UCSD-AML1 (cell line): ENCODE data around the gene SYAP1.
"Not testable (repeated sequence)": the region's sequence is repeated elsewhere in the genome, so short reads cannot be mapped to it uniquely, and the experiment has no call there.

ENCODE experiments used
- DNase-seq: peaks from one replicate; lab custom pipeline; 2025; ENCODE audit not compliant: unreplicated experiment; lab: John Stamatoyannopoulos, UW

Gene SYAP1

GRCh38 chrX:16722481-16722880, 3.1 kb downstream of the SYAP1 start:
- no peak for DNase-seq

DNA sequence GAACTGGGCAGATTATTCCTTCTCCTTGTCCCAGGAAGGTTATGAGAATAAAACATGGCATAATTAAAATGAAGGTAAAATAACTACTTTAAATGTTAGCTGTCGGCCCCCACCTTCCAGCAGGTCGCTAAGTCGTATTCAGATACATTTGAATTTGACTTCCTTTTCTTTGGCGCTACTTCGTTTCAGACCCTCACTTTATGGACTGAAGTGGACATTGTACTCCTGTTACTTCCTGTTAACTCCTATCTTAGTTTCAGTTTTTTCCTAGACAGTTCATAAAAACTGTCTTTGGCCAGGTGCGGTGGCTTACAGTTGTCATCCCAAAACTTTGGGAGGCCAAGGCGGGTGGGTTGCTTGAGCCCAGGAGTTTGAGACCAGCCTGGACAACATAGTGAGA, 5.7 kb downstream of the SYAP1 start:
- DNase-seq: no peak

DNA sequence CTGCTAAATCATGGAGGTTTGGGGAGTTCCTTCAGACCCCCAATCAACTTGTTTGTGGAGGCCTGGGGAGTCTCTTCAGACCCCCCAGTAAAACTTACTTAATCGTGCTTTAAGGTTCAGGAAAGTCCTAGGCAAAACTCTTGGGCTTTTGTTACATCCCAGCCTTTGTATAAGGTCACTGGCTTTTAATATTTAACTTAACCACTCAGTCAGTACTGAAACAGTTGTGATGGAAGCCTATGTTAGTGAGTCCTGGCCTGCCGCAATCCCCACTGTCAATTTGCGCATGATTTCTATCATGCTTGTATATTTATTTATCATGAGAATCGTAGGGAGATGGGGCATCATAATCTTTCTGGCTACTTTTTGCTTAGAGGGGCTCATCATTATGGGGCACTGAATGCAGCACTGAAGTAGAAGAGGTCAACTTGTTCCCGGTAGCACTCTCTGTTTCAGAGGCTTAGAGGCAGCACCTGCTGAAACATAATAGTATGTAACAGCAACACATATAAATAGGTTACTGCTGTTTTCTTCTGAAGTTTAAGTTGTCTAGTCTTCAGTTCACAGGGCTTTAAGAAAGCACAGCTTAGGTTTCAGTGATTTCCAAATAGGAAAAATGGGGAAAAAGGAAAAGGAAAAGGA, 7.1 kb downstream of the SYAP1 start:
- DNase-seq: not testable (repeated sequence)

GRCh38 chrX:16727637-16728036, 8.2 kb downstream of the SYAP1 start:
- DNase-seq: no peak

DNA sequence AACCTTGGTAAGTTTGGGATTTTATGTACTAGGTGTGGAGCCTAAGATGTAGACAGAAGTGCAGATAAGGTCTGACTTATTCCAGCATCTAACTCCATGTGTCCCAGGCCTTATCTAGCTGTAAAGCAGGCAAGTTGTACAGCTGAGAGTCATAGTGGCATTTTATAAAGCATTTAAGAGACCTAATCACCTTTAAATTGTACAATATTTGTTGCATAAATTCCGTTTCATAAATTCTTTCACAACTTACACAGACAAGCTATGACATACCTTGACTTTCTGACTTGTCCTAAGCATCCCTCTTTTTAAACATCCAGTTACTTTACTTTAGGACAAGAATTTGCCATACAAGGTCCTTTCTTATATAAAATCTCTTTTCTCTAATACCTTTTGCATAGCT, 11.0 kb downstream of the SYAP1 start:
- DNase-seq: no peak

- DNase-seq: no peak
Measured at GRCh38 chrX:16733013-16733412, 13.6 kb downstream of the SYAP1 start.

- no peak for DNase-seq
Measured at GRCh38 chrX:16737024-16737423, 17.6 kb downstream of the SYAP1 start.

GRCh38 chrX:16739574-16739973, 20.2 kb downstream of the SYAP1 start:
- no peak for DNase-seq

DNA sequence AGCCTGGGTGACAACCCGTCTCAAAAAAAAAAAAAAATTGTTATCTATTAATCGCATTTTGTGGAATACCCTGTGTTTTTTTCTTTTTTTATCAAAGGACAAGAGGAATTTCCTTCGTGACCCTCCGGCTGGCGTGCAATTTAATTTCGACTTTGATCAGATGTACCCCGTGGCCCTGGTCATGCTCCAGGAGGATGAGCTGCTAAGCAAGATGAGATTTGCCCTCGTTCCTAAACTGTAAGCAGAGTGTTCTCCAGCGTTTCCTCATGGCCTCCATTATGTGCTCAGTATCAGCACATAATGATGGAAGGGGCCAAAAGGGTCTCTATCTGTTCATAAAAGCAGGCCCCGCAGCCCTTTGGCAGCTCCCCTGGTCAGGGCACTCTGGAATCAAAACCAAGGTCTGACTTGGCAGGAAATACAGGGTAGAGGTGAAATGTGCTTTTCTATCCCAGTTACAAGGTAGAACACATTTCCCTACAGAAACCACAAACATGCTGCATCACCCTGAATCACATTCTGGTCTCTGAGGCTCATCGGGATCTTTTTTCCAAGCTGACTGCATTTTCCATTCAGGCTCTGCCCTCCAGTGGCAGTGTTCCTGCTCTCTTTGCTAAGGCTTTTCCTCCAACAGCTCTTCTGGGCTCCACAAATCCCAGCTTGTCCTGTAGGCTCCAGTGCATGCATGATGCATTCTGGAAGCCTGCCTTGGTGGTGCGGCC, 24.4 kb downstream of the SYAP1 start:
- no peak for DNase-seq

DNA sequence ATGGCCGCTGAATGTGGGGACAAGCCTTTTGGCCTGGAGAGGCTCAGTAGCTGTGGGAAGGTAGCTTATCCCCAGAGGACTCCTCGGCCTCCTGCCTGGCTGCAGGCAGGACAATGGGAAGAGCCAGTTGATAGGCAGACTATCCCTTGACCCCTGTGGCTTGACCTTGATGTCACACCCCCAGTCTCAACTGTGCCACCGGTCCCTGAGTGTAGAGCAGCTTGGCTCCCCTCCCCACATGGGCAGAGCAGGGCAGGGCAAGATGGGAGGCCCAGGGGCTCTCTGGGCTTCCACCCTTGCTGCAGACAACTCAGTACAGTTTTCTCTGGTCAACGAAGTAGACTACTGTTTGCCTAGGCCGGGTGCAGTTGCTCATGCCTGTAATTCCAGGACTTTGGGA, 25.7 kb downstream of the SYAP1 start:
- no peak for DNase-seq

GRCh38 chrX:16745659-16746058, 26.2 kb downstream of the SYAP1 start:
- no peak for DNase-seq

GRCh38 chrX:16748425-16748824, 29.0 kb downstream of the SYAP1 start:
- DNase-seq: no peak

DNA sequence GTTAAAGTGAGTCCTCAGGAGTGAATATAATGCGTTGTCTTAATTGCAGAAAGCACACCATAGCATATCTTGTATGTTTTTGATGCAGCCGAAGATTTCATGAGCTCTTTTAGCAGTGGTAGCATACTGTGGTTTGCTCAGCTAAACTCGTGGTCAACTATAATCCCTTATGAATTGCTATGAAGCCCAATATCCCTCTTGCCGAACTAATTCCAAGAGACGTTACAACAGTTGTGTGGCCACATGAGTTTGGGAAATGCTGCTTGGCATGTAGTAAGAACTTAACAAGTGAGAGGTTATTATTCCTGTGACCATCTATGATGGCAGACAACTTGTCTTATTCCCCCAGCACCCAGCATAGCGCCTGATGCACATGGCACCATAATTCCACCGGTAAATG, 30.7 kb downstream of the SYAP1 start:
- no peak for DNase-seq

DNA sequence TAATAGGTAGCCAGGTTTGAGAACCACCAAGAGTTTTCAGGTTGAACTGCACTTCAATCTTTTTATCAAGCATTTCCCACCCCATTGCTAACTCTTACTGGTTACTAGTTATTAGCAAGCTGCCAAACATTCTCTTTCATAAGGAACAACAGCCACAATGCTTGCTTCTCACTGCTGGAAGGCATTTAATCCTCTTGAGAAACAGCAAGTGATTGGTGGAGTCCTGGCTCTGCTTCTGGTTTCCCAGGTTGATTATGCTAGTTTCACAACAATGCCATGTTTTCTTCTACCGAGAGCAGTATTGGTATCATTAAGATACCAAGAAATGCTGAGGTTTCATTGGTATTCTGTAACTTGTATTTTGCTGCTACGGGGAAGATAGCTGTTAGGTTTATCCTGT, 34.6 kb downstream of the SYAP1 start:
- DNase-seq: no peak

- DNase-seq: no peak
Measured at GRCh38 chrX:16756724-16757123, 37.3 kb downstream of the SYAP1 start.

DNA sequence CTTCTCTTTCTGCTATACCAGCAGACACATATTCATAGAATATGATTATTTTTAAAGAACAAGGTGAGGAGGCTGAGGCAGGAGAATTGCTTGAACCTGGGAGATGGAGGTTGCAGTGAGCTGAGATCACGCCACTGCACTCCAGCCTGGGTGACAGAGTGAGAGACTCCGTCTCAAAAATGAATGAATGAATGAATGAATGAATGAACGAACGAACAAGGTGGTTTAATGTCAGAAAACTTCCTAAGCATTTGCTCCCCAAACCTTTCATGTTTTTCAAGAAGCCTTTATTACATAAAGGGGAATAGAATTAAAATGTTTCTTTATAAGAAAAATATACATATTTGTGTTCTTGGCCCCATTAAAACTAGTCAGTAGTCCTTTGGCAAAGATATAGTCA, 42.1 kb downstream of the SYAP1 start:
- DNase-seq: not testable (repeated sequence)

- DNase-seq: no peak
Measured at GRCh38 chrX:16762579-16762978, 43.2 kb downstream of the SYAP1 start.

GRCh38 chrX:16765594-16765993, 46.2 kb downstream of the SYAP1 start:
- DNase-seq: no peak

GRCh38 chrX:16770970-16771482, 51.6 kb downstream of the SYAP1 start:
- no peak for DNase-seq

- no peak for DNase-seq
Measured at GRCh38 chrX:16771483-16772398, 52.3 kb downstream of the SYAP1 start.

GRCh38 chrX:16772460-16772859, 53.0 kb downstream of the SYAP1 start:
- no peak for DNase-seq

DNA sequence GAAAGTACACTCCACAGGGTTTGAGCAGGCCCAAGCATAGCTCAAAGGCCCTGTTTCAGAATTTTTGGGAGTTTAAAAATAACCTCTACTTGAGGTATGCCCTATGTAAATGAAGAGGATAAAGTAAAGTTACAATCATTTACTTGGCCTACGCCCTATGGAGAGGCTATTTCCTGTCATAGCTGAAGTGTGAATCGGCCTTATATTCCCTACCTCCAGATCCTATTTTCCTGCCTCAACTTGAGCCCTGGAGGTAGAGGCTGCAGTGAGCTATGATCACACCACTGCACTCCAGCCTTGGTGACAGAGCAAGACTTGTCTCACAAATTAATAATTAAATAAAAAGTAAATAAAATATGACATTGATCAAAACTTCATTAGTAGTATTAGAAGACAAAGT, 55.3 kb downstream of the SYAP1 start:
- no peak for DNase-seq
